T-helper 22 cell (primary cell): ENCODE data around the gene TCF20.

Experiments
- DNase-seq: peaks from one replicate; pipeline ENCODE4 v3.0.0-alpha.2; 2020; ENCODE audit warnings: low read depth

Gene TCF20

GRCh38 chr22:42258126-42258525 lies 12.3 kb downstream of the TCF20 start:
- DNase-seq: no peak

GRCh38 chr22:42257386-42257785 lies 13.1 kb downstream of the TCF20 start:
- DNase-seq: no peak

- no peak for DNase-seq
These were observed 13.5 kb downstream of the TCF20 start for GRCh38 chr22:42256930-42257329.

- no peak for DNase-seq
These were observed 14.2 kb downstream of the TCF20 start for GRCh38 chr22:42256220-42256619.

- DNase-seq: no peak
These were observed 20.6 kb downstream of the TCF20 start for GRCh38 chr22:42249831-42250230.

- no peak for DNase-seq
These were observed 21.5 kb downstream of the TCF20 start for GRCh38 chr22:42248995-42249394.

GRCh38 chr22:42247596-42247995 lies 22.9 kb downstream of the TCF20 start:
- no peak for DNase-seq

- DNase-seq: no peak
These were observed 26.7 kb downstream of the TCF20 start for GRCh38 chr22:42243802-42244060.

- DNase-seq: no peak
These were observed 33.6 kb downstream of the TCF20 start for GRCh38 chr22:42236848-42237247.

- no peak for DNase-seq
These were observed 34.2 kb downstream of the TCF20 start for GRCh38 chr22:42236268-42236667.

GRCh38 chr22:42233879-42234278 lies 36.6 kb downstream of the TCF20 start:
- DNase-seq: no peak

GRCh38 chr22:42231929-42232328 lies 38.5 kb downstream of the TCF20 start:
- DNase-seq: no peak

GRCh38 chr22:42229455-42230149 lies 40.9 kb downstream of the TCF20 start:
- DNase-seq: no peak

GRCh38 chr22:42228483-42228882 lies 42.0 kb downstream of the TCF20 start:
- no peak for DNase-seq

GRCh38 chr22:42227435-42227834 lies 43.0 kb downstream of the TCF20 start:
- DNase-seq: no peak

GRCh38 chr22:42225841-42226240 lies 44.6 kb downstream of the TCF20 start:
- DNase-seq: no peak

- no peak for DNase-seq
These were observed 48.3 kb downstream of the TCF20 start for GRCh38 chr22:42222140-42222539.
